ENCODE results near the gene AKAP13.

DNA sequence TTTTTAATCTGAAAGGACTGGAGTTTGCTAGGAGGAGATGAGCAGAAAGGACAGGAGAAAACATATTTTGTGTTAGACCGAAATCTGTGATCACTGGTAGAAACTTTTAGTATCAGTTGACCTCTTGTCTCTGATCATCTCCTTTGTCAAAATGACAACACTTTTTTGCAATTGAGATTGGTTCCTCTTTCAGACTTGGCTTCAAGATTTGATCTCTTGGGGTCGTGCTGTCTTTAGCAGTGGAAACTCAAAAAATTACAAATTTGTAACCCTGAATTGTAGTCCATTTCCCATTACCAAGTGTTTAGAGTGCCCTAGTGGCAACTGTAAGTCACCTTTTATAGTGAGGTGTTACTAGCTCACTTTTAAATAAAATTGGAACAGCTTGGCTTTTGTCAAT, 306.9 kb downstream of the AKAP13 start:
- TF ChIP-seq, protein P1, sequence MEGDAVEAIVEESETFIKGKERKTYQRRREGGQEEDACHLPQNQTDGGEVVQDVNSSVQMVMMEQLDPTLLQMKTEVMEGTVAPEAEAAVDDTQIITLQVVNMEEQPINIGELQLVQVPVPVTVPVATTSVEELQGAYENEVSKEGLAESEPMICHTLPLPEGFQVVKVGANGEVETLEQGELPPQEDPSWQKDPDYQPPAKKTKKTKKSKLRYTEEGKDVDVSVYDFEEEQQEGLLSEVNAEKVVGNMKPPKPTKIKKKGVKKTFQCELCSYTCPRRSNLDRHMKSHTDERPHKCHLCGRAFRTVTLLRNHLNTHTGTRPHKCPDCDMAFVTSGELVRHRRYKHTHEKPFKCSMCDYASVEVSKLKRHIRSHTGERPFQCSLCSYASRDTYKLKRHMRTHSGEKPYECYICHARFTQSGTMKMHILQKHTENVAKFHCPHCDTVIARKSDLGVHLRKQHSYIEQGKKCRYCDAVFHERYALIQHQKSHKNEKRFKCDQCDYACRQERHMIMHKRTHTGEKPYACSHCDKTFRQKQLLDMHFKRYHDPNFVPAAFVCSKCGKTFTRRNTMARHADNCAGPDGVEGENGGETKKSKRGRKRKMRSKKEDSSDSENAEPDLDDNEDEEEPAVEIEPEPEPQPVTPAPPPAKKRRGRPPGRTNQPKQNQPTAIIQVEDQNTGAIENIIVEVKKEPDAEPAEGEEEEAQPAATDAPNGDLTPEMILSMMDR (IDR thresholded peaks at IDR 0.05), result no peak
- no peak for TF ChIP-seq POLR2A (IDR thresholded peaks at IDR 0.05)
